D721Med (cell line): ENCODE measurements around the gene RPLP2.

Source experiments
- DNase-seq: peaks from one replicate; pipeline ENCODE4 v3.0.0; 2011; ENCODE audit warnings: low spot score; ENCODE audit not compliant: insufficient read length
- FAIRE-seq: peaks from 2 replicates; lab custom pipeline; 2011; peaks lifted over from hg19 to GRCh38; lab: Jason Lieb, UNC
- CTCF ChIP-seq: IDR thresholded peaks from 2 replicates; pipeline ENCODE4 v1.5.1; 2012; ENCODE audit warnings: mild to moderate bottlenecking, control low read depth; ENCODE audit not compliant: insufficient read depth; ENCODE audit errors: missing control alignments

Gene RPLP2

DNA sequence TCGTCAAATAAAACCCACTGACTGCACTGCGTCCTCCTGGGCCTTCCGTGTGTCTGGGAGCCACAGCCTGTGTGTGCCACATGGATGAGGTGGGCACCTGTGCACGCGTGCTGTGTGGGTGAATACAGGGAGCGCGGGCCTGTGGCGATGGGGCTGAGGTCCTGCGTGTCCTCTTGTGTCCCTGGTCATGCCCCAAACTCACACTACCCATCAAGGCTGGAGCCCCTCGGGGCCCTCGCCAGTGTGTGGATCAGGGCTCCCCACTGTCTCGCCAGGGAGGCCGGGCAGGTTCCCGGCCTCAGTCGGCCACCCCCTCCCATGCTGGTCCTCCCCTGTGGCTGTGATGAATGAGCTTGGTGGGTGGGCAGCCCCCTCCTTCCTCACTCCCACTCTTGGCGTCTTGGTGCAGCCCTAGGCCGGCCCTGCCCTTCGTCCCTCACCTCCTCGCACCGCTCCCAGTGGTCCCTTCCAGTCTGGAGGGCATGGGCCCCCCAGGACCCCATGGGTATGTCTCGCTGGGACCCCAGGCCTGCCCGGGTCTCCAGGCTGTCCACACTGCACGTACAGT, 22.3 kb downstream of the RPLP2 start:
- FAIRE-seq (no peak), DNase-seq (no peak)
- no peak for TF ChIP-seq CTCF

- no peak for DNase-seq
- FAIRE-seq = no peak
- no peak for TF ChIP-seq CTCF
These were observed 22.9 kb downstream of the RPLP2 start, which contains the start of gene CD151 for GRCh38 chr11:832529-833113. Gene CD151 (plus strand): TSS chr11:832952. CDS start chr11:836070, 3,118 bp downstream.

DNA sequence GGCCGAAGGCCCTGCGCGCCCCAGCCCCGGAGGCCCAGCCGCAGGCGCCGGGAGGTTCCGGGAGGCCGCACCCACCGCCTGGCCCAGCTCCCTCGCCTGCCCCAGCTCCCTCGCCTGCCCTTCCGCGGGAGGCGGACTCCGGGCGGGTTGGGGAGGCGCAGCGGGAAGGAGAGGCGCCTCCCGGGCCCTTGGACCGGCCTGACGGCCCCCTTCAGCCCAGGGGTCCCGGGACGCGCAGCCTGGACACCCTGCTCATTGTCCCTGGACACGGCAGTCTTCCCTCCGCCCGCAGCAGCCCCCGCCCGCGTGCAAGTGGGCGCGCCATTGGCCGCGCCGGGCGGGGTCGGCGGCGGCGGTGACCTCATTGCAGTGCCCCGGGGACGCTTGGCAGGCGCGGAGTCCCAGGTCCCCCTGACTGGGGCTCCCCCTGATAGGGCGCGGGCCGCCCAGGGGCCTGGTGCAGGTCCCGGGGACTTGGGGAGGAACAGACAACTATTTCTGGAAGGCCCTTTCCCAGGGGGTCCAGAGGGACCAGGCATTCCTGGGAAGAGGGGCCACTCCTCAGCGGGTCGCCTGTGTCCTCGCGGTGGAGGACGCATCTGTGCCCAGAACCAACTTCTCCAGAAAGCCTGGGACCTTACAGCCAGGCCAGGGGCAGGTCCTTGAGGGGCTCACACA, 23.5 kb downstream of the RPLP2 start:
- TF ChIP-seq CTCF = no peak
- DNase-seq (no peak), FAIRE-seq (no peak)

DNA sequence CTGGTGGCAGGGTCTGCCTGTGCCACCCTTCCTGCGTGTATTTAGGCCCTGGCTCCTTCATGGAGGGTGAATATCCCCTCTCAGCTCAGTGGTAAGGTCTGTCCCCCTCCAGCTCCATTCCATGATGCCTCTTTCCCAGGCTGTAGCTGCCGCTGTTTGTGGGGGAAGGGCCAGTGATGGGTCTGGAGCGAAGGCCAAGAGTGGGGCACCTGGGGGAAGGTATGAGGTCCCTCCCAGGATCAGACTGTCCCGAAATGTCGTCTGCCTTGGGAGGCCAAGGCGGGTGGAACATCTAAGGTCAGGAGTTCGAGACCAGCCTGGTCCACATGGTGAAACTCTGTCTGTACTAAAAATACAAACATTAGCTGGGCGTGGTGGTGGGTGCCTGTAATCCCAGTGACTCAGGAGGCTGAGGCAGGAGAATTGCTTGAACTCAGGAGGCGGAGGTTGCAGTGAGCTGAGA, 24.1 kb downstream of the RPLP2 start:
- TF ChIP-seq CTCF = no peak
- FAIRE-seq (no peak), DNase-seq (no peak)

DNA sequence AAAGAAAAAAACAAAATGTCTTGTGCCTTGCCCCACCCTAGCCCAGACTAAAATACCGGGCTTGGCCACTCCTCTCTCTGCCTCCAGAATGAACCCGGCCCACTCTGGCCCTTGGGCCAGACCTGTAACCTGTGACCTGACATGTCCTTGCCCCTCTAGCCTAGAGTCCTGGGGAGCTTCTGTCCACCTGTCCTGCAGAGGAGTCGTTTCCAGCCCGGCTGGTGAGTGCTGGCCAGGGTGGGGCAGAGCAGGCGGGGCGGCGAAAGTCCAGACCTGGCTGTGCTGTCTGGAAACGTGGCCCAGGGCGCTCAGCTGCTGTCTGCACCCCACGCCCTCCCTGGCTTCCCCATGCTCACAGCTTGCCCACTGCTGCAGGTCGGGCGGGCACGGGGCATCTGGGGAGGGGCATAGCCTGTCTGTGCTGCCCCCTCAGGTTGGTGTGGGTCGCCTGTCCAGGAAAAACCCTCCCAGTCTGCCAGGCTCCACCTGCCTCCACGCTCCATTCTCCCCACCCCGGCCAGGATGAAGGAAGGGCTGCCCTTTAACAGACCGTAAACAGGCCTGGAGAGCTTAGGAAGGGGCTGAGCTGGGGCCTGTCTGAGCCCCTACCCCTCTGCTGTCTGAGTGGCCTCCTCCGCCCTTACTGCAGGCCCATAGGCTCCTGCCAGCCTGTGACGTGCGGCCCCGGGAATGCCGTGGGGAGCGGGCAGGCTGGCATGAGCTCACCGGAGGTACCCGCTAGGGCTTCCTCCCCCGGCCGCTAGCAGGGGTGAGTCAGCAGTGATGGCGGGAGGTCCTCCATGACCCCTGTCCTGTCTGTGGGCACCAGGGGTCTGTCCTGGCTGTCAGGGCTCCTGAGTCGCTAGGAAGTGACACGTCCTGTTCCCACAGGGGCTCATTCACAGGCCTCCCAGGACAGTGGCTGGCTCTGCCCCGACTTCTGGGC, 24.9 kb downstream of the RPLP2 start:
- no peak for FAIRE-seq
- TF ChIP-seq CTCF = no peak
- no peak for DNase-seq

GRCh38 chr11:836274-836673, 26.5 kb downstream of the RPLP2 start:
- no peak for TF ChIP-seq CTCF
- DNase-seq (no peak), FAIRE-seq (no peak)
